HEK293T (cell line): ENCODE measurements around the gene BLCAP.

Experiments used
- CTCF ChIA-PET: fragments of 350-600 bp; formaldehyde crosslinking; extraction: SDS; loops from one replicate; lab custom pipeline; 2021; ENCODE audit warnings: antibody characterized with exemption, inconsistent platforms; lab: Yijun Ruan, JAX
- POLR2A ChIA-PET: fragments of 350-600 bp; formaldehyde crosslinking; extraction: SDS; loops from one replicate; lab custom pipeline; 2020; ENCODE audit warnings: antibody characterized with exemption, inconsistent platforms; lab: Yijun Ruan, JAX
- DNase-seq: peaks from one replicate; pipeline ENCODE4 v3.0.0; 2012; ENCODE audit warnings: mixed read lengths; ENCODE audit errors: extremely low spot score
- ARNT ChIP-seq: fragments of 450-650 bp; IDR thresholded peaks from 2 replicates; pipeline ENCODE4 v1.6.1; 2017; ENCODE audit warnings: mild to moderate bottlenecking
- BHLHE40 ChIP-seq: fragments of 450-650 bp; IDR thresholded peaks from 2 replicates; pipeline ENCODE4 v1.6.1; 2016; ENCODE audit warnings: mild to moderate bottlenecking, moderate library complexity, borderline replicate concordance
- CTBP1 ChIP-seq: fragments of 450-650 bp; IDR thresholded peaks from 2 replicates; pipeline ENCODE4 v1.6.1; 2016; ENCODE audit warnings: borderline replicate concordance
- ELF4 ChIP-seq: fragments of 450-650 bp; IDR thresholded peaks from 2 replicates; pipeline ENCODE4 v1.6.1; 2017; ENCODE audit warnings: antibody characterized with exemption
- FOXA1 ChIP-seq: fragments of 450-650 bp; IDR thresholded peaks from 2 replicates; pipeline ENCODE4 v1.6.1; 2016; ENCODE audit warnings: mild to moderate bottlenecking
- FOXK2 ChIP-seq: fragments of 450-650 bp; IDR thresholded peaks from 2 replicates; pipeline ENCODE4 v1.6.1; 2016; ENCODE audit warnings: mild to moderate bottlenecking
- FOXM1 ChIP-seq: fragments of 450-650 bp; IDR thresholded peaks from 2 replicates; pipeline ENCODE4 v1.6.1; 2017; ENCODE audit warnings: mild to moderate bottlenecking, borderline replicate concordance
- HDGF ChIP-seq: fragments of 450-650 bp; IDR thresholded peaks from 2 replicates; pipeline ENCODE4 v1.6.1; 2017; ENCODE audit warnings: antibody characterized with exemption, borderline replicate concordance
- L3MBTL2 ChIP-seq: fragments of 450-650 bp; conservative IDR thresholded peaks from 2 replicates; pipeline ENCODE4 v1.6.1; 2016; ENCODE audit warnings: mild to moderate bottlenecking
- LEF1 ChIP-seq: fragments of 450-650 bp; IDR thresholded peaks from 2 replicates; pipeline ENCODE4 v1.6.1; 2017; ENCODE audit warnings: mild to moderate bottlenecking, borderline replicate concordance
- NFRKB ChIP-seq: fragments of 450-650 bp; IDR thresholded peaks from 2 replicates; pipeline ENCODE4 v1.6.1; 2016; ENCODE audit warnings: mild to moderate bottlenecking, moderate library complexity
- PKNOX1 ChIP-seq: fragments of 450-650 bp; IDR thresholded peaks from 2 replicates; pipeline ENCODE4 v1.6.1; 2016
- SP1 ChIP-seq: fragments of 450-650 bp; IDR thresholded peaks from 2 replicates; pipeline ENCODE4 v1.6.1; 2017
- SUZ12 ChIP-seq: fragments of 450-650 bp; IDR thresholded peaks from 2 replicates; pipeline ENCODE4 v1.6.1; 2016; ENCODE audit warnings: mild to moderate bottlenecking
- TARDBP ChIP-seq: fragments of 450-650 bp; IDR thresholded peaks from 2 replicates; pipeline ENCODE4 v1.6.1; 2016
- ZNF384 ChIP-seq: fragments of 450-650 bp; IDR thresholded peaks from 2 replicates; pipeline ENCODE4 v1.6.1; 2016

The BLCAP gene

DNA sequence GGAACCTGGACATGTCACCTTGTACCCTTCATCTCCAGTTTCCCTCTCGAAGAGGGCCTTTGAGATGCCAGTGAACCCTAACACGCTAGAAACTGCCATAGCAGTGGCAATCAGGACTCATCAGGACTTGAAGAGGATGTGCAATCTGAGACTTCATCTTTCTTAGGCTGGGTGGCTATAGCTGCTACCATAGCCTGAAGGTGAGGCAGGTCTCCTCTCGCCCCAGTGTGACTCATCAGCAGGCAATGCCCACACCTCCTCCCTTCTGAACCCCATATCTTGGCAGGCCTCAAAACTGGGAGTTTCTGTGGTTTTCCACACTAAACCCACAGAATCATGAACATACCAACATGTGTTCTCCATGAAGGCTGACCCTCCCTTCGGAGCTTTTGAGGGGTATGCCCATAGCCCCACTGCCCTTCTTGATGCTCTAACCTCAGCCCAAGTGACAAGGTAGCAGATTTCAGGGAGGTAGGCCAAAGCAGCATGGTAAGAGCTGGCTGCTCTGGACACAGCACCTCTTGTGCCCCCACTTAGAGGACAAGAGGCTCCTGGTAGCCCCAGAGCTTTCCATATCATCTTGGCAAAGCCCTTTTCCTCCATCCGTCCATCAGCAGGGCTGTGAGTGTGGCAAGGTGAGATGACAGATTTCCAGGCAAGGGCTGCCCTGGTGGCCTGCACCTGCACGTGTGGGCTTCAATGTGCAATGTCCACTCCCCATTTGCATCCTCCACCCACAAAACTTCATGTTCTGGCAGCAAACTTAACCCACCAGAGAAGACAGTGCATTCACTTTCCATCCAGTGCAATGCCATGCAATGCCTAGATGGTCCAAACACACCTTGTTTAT lies 2.6 kb downstream of the BLCAP start:
- TF ChIP-seq ELF4: no peak
- no peak for TF ChIP-seq HDGF
- TF ChIP-seq FOXA1: no peak
- no peak for TF ChIP-seq NFRKB
- no peak for TF ChIP-seq PKNOX1
- no peak for TF ChIP-seq SP1
- DNase-seq: no peak
- POLR2A ChIA-PET: no interaction called here
- CTCF ChIA-PET: interaction anchor here (0.6 to 0.9 kb wide), 2 partner anchors 9 to 256 kb away, joined by 3 read pairs; no protein-coding TSS in a partner anchor

- DNase-seq: no peak
- POLR2A ChIA-PET: no interaction called here
- CTCF ChIA-PET: interaction anchor here (0.9 kb wide), 1 partner anchor 255 kb away, joined by 3 read pairs; no protein-coding TSS in a partner anchor
These were observed 3.6 kb downstream of the BLCAP start for GRCh38 chr20:37523911-37524700.

DNA sequence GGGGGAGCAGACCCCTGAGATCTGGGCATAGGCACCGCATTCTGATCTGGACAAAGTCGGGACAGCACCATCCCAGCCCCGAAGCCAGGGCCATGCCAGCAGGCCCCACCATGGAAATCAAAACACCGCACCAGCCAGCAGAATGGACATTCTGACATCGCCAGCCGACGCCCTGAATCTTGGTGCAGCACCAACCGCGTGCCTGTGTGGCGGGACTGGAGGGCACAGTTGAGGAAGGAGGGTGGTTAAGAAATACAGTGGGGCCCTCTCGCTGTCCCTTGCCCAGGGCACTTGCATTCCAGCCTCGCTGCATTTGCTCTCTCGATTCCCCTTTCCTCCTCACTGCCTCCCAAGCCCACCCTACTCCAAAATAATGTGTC lies 4.7 kb downstream of the BLCAP start:
- CTCF ChIA-PET: no interaction called here
- TF ChIP-seq L3MBTL2 (no peak), TARDBP (no peak), FOXA1 (no peak), SUZ12 (no peak), HDGF (no peak), ELF4 (no peak)
- POLR2A ChIA-PET: no interaction called here
- no peak for DNase-seq

More at GRCh38 chr20:37523911-37524700, 3.6 kb downstream of the BLCAP start:
- TF ChIP-seq ELF4 (no peak), FOXK2 (no peak), PKNOX1 (no peak; the same call in 1 of the 2 replicates), SUZ12 (no peak), HDGF (no peak), NFRKB (no peak), L3MBTL2 (no peak), ARNT (no peak), TARDBP (no peak), LEF1 (no peak), BHLHE40 (no peak), ZNF384 (no peak), FOXM1 (no peak), SP1 (no peak), CTBP1 (no peak), FOXA1 (no peak)

DNA sequence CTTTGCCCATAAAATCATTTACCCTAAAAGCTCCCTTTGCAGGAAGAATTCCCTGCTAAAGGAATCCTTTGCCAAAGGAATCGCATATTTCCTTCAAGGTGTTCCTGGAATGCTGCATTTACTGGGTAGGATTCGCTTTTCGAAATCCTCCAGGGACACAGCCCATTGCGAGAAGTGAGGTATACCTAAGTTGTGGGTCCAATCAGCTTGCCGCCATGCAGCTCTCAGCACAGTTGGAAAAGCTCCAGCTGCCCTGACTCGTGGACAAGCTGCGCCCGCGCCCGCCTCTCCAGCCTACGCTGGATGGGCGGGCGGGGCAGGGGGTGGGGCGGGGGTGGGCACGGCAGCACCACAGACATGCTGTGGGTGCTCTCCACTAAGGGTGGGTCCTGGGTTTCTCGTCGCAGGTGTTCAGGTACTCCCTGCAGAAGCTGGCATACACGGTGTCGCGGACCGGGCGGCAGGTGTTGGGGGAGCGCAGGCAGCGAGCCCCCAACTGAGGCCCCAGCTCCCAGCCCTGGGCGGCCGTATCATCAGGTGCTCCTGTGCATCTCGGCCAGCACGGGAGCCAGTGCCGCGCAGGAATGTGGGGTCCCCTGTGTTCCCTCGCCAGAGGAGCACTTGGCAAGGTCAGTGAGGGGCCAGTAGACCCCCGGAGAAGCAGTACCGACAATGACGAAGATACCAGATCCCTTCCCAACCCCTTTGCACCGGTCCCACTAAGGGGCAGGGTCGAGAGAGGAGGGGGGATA lies 5.2 kb downstream of the BLCAP start:
- CTCF ChIA-PET: no interaction called here
- POLR2A ChIA-PET: interaction anchor here (0.8 kb wide), 1 partner anchor 16 kb away, joined by 3 read pairs; no protein-coding TSS in a partner anchor
- DNase-seq: no peak
- TF ChIP-seq L3MBTL2 (no peak), HDGF (no peak), FOXM1 (no peak), ARNT (no peak), NFRKB (no peak), TARDBP (no peak), SP1 (no peak), LEF1 (no peak), ZNF384 (no peak), FOXK2 (no peak), BHLHE40 (no peak), PKNOX1 (no peak), FOXA1 (no peak), CTBP1 (no peak), SUZ12 (no peak), ELF4 (no peak)

DNA sequence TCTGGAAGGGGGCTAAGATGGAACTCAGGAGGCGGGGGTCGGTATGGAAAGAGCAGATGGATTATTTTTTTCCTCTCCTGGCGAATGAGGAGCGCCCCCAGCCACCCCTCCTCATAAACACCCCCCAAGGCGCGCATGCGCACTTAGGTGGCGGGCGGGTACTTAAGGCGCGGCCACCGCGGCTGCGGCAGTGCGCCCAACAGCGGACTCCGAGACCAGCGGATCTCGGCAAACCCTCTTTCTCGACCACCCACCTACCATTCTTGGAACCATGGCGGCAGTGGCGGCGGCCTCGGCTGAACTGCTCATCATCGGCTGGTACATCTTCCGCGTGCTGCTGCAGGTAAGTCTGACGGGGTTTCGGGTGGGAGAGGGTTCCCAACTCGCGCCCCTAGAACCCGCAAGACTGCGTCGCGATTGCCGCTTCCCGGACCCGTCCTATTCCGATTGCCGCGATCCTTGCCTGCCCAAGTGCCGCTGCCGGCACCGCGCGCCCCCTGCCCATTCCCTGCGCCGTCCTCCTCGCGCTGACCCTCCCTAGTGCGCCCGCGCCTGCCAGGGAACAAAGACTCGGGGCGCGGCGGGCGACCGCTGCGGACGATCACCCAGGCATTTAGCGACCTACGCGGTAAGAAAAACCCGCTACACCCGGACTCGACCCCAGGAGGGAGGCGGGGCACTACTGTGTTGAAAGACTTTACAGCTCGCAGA lies 6.5 kb downstream of the BLCAP start, which contains the start of gene NNAT:
Gene NNAT, plus strand, starts transcription at position 190 of the 711 bp plus-strand sequence. Its CDS starts 82 bp downstream, at position 272.
- CTCF ChIA-PET: no interaction called here

More for the DNA sequence above, 6.5 kb downstream of the BLCAP start, which contains the start of gene NNAT:
- POLR2A ChIA-PET: no interaction called here
- TF ChIP-seq ARNT: no peak
- no peak for TF ChIP-seq FOXM1
- TF ChIP-seq ZNF384: no peak
- no peak for TF ChIP-seq ELF4
- no peak for TF ChIP-seq LEF1
- no peak for DNase-seq
